ENCODE measurements around the gene NOVA1. TPM values are rescaled to one million over a fixed set of nuclear protein-coding genes. Genes with fewer than 3 reads are reported as not detected.

Gene NOVA1
- total RNA-seq, 4 donors from 2014 or later, result 0.91 to 1.9 (median 1.1) TPM; not detected in 1

DNA sequence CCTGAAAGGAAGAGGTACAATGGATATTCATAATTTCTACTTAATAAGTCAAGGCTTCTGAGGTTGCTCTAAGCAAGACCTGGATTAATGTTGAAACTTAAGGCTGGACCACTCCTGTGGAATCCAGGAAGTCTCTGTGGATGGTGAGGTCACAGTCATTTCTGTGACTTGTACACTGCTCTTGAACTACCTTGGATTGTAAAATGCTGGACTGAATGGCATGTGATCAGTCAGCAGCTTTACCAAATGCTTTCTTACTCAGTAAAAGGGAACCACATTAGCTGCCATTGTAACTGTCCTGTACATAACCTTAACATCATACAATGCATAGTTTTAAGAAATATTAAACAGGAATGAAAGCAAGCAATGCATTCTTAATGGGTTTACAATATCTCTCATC is 182.9 kb downstream of the NOVA1 start:
- H3K4me1 ChIP-seq, result no peaks in the 10 kb centered on the region
- H3K36me3 ChIP-seq, result no peaks in the 10 kb centered on the region
- no peak overlapping the region for H3K27ac ChIP-seq
- H3K27me3 ChIP-seq, result no peaks in the 10 kb centered on the region
- no peak for TF ChIP-seq POLR2A (IDR thresholded peaks at IDR 0.05)
- TF ChIP-seq, protein P1, sequence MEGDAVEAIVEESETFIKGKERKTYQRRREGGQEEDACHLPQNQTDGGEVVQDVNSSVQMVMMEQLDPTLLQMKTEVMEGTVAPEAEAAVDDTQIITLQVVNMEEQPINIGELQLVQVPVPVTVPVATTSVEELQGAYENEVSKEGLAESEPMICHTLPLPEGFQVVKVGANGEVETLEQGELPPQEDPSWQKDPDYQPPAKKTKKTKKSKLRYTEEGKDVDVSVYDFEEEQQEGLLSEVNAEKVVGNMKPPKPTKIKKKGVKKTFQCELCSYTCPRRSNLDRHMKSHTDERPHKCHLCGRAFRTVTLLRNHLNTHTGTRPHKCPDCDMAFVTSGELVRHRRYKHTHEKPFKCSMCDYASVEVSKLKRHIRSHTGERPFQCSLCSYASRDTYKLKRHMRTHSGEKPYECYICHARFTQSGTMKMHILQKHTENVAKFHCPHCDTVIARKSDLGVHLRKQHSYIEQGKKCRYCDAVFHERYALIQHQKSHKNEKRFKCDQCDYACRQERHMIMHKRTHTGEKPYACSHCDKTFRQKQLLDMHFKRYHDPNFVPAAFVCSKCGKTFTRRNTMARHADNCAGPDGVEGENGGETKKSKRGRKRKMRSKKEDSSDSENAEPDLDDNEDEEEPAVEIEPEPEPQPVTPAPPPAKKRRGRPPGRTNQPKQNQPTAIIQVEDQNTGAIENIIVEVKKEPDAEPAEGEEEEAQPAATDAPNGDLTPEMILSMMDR (IDR thresholded peaks at IDR 0.05), result no peak
- no peaks in the 10 kb centered on the region for H3K9me3 ChIP-seq
- H3K4me3 ChIP-seq, result no peak overlapping the region
- intact Hi-C loops (cut with DNase I), result no loop called here
- DNase-seq, result no peak

DNA sequence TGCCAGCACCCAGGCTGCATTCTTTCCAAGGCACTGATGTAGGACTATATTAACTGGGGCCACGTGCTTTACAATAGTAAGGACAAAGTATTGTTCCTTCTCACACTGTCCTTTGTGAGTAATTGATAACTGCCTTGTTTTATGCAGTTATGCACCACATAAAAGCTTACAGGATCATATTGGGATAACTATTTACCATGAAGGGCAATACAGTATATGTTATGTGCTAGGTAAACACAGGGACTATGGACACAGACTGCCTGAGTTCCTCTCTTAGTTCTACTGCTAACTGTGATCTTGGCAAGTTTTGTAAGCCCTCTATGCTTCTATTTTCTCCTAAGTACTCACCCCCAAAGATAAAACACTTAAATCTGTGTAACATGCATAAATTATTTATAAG is 183.7 kb downstream of the NOVA1 start:
- Histone ChIP-seq H3K27me3 (no peaks in the 10 kb centered on the region), H3K9me3 (no peaks in the 10 kb centered on the region), H3K36me3 (no peaks in the 10 kb centered on the region), H3K27ac (no peak overlapping the region), H3K4me1 (no peaks in the 10 kb centered on the region), H3K4me3 (no peak overlapping the region)
- WGBS, 2 donors, result 44 to 62% methylated on average over 1 of the region's 1 CpG
- intact Hi-C loops (cut with DNase I), result no loop called here
- no peak for DNase-seq
- TF ChIP-seq POLR2A (IDR thresholded peaks at IDR 0.05), result no peak
- TF ChIP-seq, protein P1 (IDR thresholded peaks at IDR 0.05), result no peak

DNA sequence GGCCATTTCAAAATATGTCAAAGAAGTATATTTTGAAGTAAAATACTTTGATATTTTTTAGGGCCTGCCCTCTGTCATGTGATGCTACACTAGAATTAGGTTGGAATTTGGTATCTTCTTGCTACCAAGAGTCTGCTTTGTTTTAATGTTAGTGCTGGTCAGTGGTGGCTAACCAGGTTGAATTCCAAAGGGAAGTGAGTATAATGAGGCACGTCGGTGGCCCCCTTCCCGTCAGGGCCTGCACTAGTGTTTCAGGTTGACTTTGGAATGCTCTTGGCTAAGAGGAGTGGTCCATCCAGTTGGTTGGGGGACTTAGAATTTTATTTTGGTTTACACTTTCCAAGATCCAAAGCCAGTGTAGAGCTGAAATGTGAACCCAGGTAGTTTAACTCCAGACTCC is 185.4 kb downstream of the NOVA1 start:
- TF ChIP-seq, protein P1 (IDR thresholded peaks at IDR 0.05), result no peak
- no peak for TF ChIP-seq POLR2A (IDR thresholded peaks at IDR 0.05)
- no peak for DNase-seq
- H3K27ac ChIP-seq, result no peak overlapping the region
- intact Hi-C loops (cut with DNase I), result no loop called here
- H3K36me3 ChIP-seq, result no peaks in the 10 kb centered on the region
- H3K4me3 ChIP-seq, result no peak overlapping the region
- H3K4me1 ChIP-seq, result no peaks in the 10 kb centered on the region
- 74 to 76% methylated on average over 3 of the region's 3 CpGs for WGBS, 2 donors
- no peaks in the 10 kb centered on the region for H3K27me3 ChIP-seq
- H3K9me3 ChIP-seq, result no peaks in the 10 kb centered on the region

DNA sequence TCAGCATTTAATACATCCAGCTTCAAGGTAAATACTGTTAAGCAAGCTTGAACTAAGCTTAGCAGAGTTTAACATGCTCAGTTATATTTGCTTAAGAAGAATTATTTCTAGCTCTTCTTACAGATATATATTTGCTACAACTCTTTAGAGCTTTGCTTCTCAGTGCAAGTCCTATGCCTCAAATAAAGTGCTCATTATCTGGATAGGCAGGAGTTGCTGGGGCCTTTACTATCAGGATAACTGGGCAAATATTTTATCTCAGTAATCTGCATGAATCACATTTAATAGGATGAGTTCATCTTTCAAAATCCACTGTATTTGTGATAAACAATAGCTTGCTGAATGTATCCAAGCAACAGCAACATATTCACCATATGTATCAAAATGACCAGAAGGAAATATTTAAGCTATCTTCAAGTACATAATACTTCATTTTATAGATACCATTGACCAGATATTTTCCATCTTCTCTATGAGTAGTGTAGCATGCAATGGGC is 187.6 kb downstream of the NOVA1 start:
- TF ChIP-seq, protein P1 (IDR thresholded peaks at IDR 0.05), result no peak
- no peak for TF ChIP-seq POLR2A (IDR thresholded peaks at IDR 0.05)
- DNase-seq, result no peak
- no peaks in the 10 kb centered on the region for H3K9me3 ChIP-seq
- intact Hi-C loops (cut with DNase I), result no loop called here
- H3K27ac ChIP-seq, result no peak overlapping the region
- H3K4me3 ChIP-seq, result no peak overlapping the region
- no peaks in the 10 kb centered on the region for H3K27me3 ChIP-seq
- H3K4me1 ChIP-seq, result no peaks in the 10 kb centered on the region
- no peaks in the 10 kb centered on the region for H3K36me3 ChIP-seq

DNA sequence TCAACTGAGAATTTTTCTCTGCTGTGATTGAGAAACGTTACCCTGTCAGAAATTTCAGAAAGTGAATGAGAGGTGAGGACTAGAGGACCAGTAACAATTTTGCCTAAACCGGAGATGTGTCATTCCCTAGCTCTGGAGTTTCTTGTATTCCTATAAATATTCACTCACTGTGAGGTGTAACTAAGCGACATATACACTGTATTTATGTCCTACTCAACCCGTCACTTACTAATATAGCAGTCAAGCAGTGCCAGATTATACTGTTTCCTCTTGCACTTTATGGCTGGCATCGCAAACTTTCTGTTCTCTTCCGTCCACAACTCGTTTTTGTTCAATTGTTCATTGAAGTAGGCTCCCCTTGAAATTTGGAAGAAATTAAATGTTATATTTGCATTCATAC is 192.9 kb downstream of the NOVA1 start:
- H3K27me3 ChIP-seq, result no peaks in the 10 kb centered on the region
- WGBS, 2 donors, result 76 to 77% methylated on average over 7 of the region's 7 CpGs
- no peak for TF ChIP-seq POLR2A (IDR thresholded peaks at IDR 0.05)
- TF ChIP-seq, protein P1 (IDR thresholded peaks at IDR 0.05), result no peak
- H3K4me1 ChIP-seq, result peaks cover 0 to 3% (median 0%) of the 10 kb centered on the region in 3 donors
- H3K9me3 ChIP-seq, result no peaks in the 10 kb centered on the region
- no peak overlapping the region for H3K4me3 ChIP-seq
- H3K36me3 ChIP-seq, result no peaks in the 10 kb centered on the region
- DNase-seq, result no peak
- no peak overlapping the region for H3K27ac ChIP-seq
- intact Hi-C loops (cut with DNase I), result no loop called here

Measured in esophagus squamous epithelium (tissue), 5 donors.